AG09319 (cell line): ENCODE data around the gene USO1.
"Not testable (repeated sequence)": the region's sequence is repeated elsewhere in the genome, so short reads cannot be mapped to it uniquely, and the experiment has no call there.

Experiments
- DNase-seq: peaks from one replicate; pipeline ENCODE4 v3.0.0-alpha.2; 2010; ENCODE audit warnings: low read depth; ENCODE audit errors: extremely low read depth
- CTCF ChIP-seq: IDR thresholded peaks from 2 replicates; pipeline ENCODE4 v1.5.1; 2011; ENCODE audit warnings: low read depth, mild to moderate bottlenecking, inconsistent platforms, low read length, moderate library complexity

Gene USO1

GRCh38 chr4:75685546-75686189 is 38.7 kb upstream of the USO1 start:
- no peak for TF ChIP-seq CTCF
- no peak for DNase-seq

- no peak for TF ChIP-seq CTCF
- DNase-seq: no peak
Measured at GRCh38 chr4:75686346-75686745, 38.0 kb upstream of the USO1 start.

- DNase-seq: not testable (repeated sequence)
Measured at GRCh38 chr4:75687125-75687524, 37.3 kb upstream of the USO1 start.

- DNase-seq: not testable (repeated sequence)
Measured at GRCh38 chr4:75692066-75692465, 32.3 kb upstream of the USO1 start.

- TF ChIP-seq CTCF: no peak
- no peak for DNase-seq
Measured at GRCh38 chr4:75696071-75696470, 28.3 kb upstream of the USO1 start.

- no peak for TF ChIP-seq CTCF
Measured at GRCh38 chr4:75696581-75696980, 27.8 kb upstream of the USO1 start.

GRCh38 chr4:75698162-75698962 is 26.0 kb upstream of the USO1 start:
- no peak for DNase-seq
- TF ChIP-seq CTCF: no peak

More at GRCh38 chr4:75696581-75696980, 27.8 kb upstream of the USO1 start:
- DNase-seq: no peak

GRCh38 chr4:75698963-75699228 is 25.5 kb upstream of the USO1 start:
- no peak for DNase-seq
- no peak for TF ChIP-seq CTCF
